OCI-LY7 (cell line): ENCODE measurements around the gene SAGE1.

ENCODE experiments used
- CTCF ChIP-seq: fragments of 200-600 bp; sonication (generic); conservative IDR thresholded peaks from 2 replicates; pipeline ENCODE4 v1.5.1; 2014; ENCODE audit warnings: mild to moderate bottlenecking, antibody characterized with exemption, low read length, moderate library complexity, mixed read lengths
- EZH2phosphoT487 ChIP-seq: fragments of 200-600 bp; sonication (generic); IDR thresholded peaks from 2 replicates; pipeline ENCODE4 v1.6.1; 2018; ENCODE audit warnings: low read depth, borderline replicate concordance, mild to moderate bottlenecking, mixed run types, antibody characterized with exemption, low read length, moderate library complexity, mixed read lengths

GRCh38 chrX:135927897-135928296 lies 34.4 kb downstream of the SAGE1 start:
- TF ChIP-seq CTCF (no peak), EZH2phosphoT487 (no peak)
